GM23338 (cell line): ENCODE data around the gene CD86. TPM values are rescaled to one million over a fixed set of nuclear protein-coding genes. Genes with fewer than 3 reads are reported as not detected.

Experiments used
- ATAC-seq: fragments of 200-7000 bp; cut with Tn5 transposase; 3 replicates; pipeline ENCODE4 v1.9.1; 2020
- DNase-seq: peaks from one replicate; pipeline ENCODE4 v3.0.0-alpha.2; 2015; ENCODE audit warnings: low spot score
- H2AFZ ChIP-seq: fragments of 200-600 bp; sonication (generic); 2 replicates; pipeline ENCODE4 v1.8.0; 2016; ENCODE audit warnings: antibody characterized with exemption, mild to moderate bottlenecking, moderate library complexity
- H3F3A ChIP-seq: fragments of 200-600 bp; sonication (generic); replicated peaks from 2 replicates; pipeline ENCODE4 v1.8.0; 2017; ENCODE audit warnings: antibody characterized with exemption, mixed run types, low read depth
- H3K27ac ChIP-seq: fragments of 200-600 bp; sonication (generic); 2 replicates; pipeline ENCODE4 v1.6.1; 2016; ENCODE audit warnings: low read depth
- H3K27me3 ChIP-seq: fragments of 200-600 bp; sonication (generic); 2 replicates; pipeline ENCODE4 v1.8.0; 2016; ENCODE audit warnings: mild to moderate bottlenecking, mixed run types, moderate library complexity; ENCODE audit not compliant: insufficient read depth
- H3K36me3 ChIP-seq: fragments of 200-600 bp; sonication (generic); 2 replicates; pipeline ENCODE4 v1.8.0; 2016; ENCODE audit warnings: mild to moderate bottlenecking; ENCODE audit not compliant: insufficient read depth
- H3K4me1 ChIP-seq: fragments of 200-600 bp; sonication (generic); 2 replicates; pipeline ENCODE4 v1.8.0; 2016; ENCODE audit warnings: mild to moderate bottlenecking, moderate library complexity; ENCODE audit not compliant: insufficient read depth
- H3K4me2 ChIP-seq: fragments of 200-600 bp; sonication (generic); 2 replicates; pipeline ENCODE4 v1.7.1; 2017; ENCODE audit warnings: mixed run types
- H3K4me3 ChIP-seq: fragments of 200-600 bp; sonication (generic); 2 replicates; pipeline ENCODE4 v1.6.1; 2016; ENCODE audit warnings: mixed run types
- H3K79me2 ChIP-seq: fragments of 200-600 bp; sonication (generic); replicated peaks from 2 replicates; pipeline ENCODE4 v1.8.0; 2017; ENCODE audit warnings: mild to moderate bottlenecking; ENCODE audit not compliant: insufficient read depth
- H3K9me2 ChIP-seq: fragments of 200-600 bp; sonication (generic); 2 replicates; pipeline ENCODE4 v1.8.0; 2017; ENCODE audit not compliant: insufficient read depth
- H4K20me1 ChIP-seq: fragments of 200-600 bp; sonication (generic); replicated peaks from 2 replicates; pipeline ENCODE4 v1.8.0; 2017; ENCODE audit warnings: mild to moderate bottlenecking; ENCODE audit not compliant: insufficient read depth
- H3K27ac Mint-ChIP-seq: 2 replicates; pipeline ENCODE4 v1.8.0; 2020; ENCODE audit warnings: inconsistent platforms, mild to moderate bottlenecking, moderate library complexity, mixed read lengths
- H3K27me3 Mint-ChIP-seq: 3 replicates; pipeline ENCODE4 v1.8.0; 2022; ENCODE audit warnings: low read depth, mild to moderate bottlenecking, moderate library complexity, mixed read lengths, inconsistent platforms; ENCODE audit not compliant: insufficient read depth, poor library complexity
- H3K36me3 Mint-ChIP-seq: 3 replicates; pipeline ENCODE4 v1.8.0; 2021; ENCODE audit warnings: low read depth, mild to moderate bottlenecking, inconsistent platforms, moderate library complexity, mixed read lengths
- H3K4me1 Mint-ChIP-seq: 3 replicates; pipeline ENCODE4 v1.8.0; 2020; ENCODE audit warnings: mild to moderate bottlenecking, inconsistent platforms, mixed read lengths
- H3K4me3 Mint-ChIP-seq: 3 replicates; pipeline ENCODE4 v1.8.0; 2021; ENCODE audit warnings: moderate library complexity, mild to moderate bottlenecking, inconsistent platforms, mixed read lengths
- H3K9me3 Mint-ChIP-seq: 3 replicates; pipeline ENCODE4 v1.8.0; 2020; ENCODE audit warnings: moderate library complexity, mild to moderate bottlenecking, inconsistent platforms, mixed read lengths
- CREB1 ChIP-seq: fragments of 250-450 bp; sonication (Bioruptor Pico); IDR thresholded peaks from 2 replicates; pipeline ENCODE4 v1.5.0; 2020; ENCODE audit warnings: low read depth, mild to moderate bottlenecking, moderate library complexity
- EZH2 ChIP-seq: fragments of 200-600 bp; sonication (generic); IDR thresholded peaks from one replicate; pipeline ENCODE4 v1.8.0; 2017; ENCODE audit warnings: antibody characterized with exemption, mild to moderate bottlenecking, low read depth; ENCODE audit not compliant: unreplicated experiment
- EZH2phosphoT487 ChIP-seq: fragments of 200-600 bp; sonication (generic); IDR thresholded peaks from one replicate; pipeline ENCODE4 v1.8.1; 2018; ENCODE audit warnings: antibody characterized with exemption; ENCODE audit not compliant: unreplicated experiment
- JUNB ChIP-seq: IDR thresholded peaks from one replicate; pipeline ENCODE4 v1.6.1; 2016; ENCODE audit warnings: antibody characterized with exemption; ENCODE audit not compliant: unreplicated experiment
- NANOG ChIP-seq: IDR thresholded peaks from 2 replicates; pipeline ENCODE4 v1.6.1; 2016; ENCODE audit warnings: antibody characterized with exemption, borderline replicate concordance
- POLR2AphosphoS5 ChIP-seq: IDR thresholded peaks from 2 replicates; pipeline ENCODE4 v1.6.1; 2016; ENCODE audit warnings: antibody characterized with exemption, low read depth
- STAT1 ChIP-seq: IDR thresholded peaks from one replicate; pipeline ENCODE4 v1.6.1; 2016; ENCODE audit warnings: antibody characterized with exemption; ENCODE audit not compliant: unreplicated experiment
- ZNF114 ChIP-seq: fragments of 250-450 bp; sonication (Bioruptor Pico); IDR thresholded peaks from 2 replicates; pipeline ENCODE4 v1.5.0; 2020; ENCODE audit warnings: mild to moderate bottlenecking, moderate library complexity
- ZNF331 ChIP-seq: fragments of 250-450 bp; sonication (Bioruptor Pico); IDR thresholded peaks from 2 replicates; pipeline ENCODE4 v1.5.0; 2020; ENCODE audit warnings: low read depth, mild to moderate bottlenecking, moderate library complexity
- polyA plus RNA-seq: library from polyadenylated mRNA; unstranded; fragments of >200 nt; fragmentation: Nextera tagmentation; extraction: Ambion mirVana; gene quantifications from 2 replicates; pipeline ENCODE4 v1.2.1, GENCODE V29; 2016
- total RNA-seq: library from RNA; depleted of rRNA; stranded (reverse); fragments of >200 nt; shearing (Covaris generic); gene quantifications from 2 replicates; pipeline ENCODE4 v1.2.3, GENCODE V29; 2014
- TF ChIP-seq, protein P1 (sequence below): fragments of 250-450 bp; sonication (Bioruptor Pico); IDR thresholded peaks from 2 replicates; pipeline ENCODE4 v1.5.0; 2020; ENCODE audit warnings: mild to moderate bottlenecking, moderate library complexity
- TF ChIP-seq, protein P2 (sequence below), 2 experiments: fragments of 200-600 bp in 1 of 2; sonication (generic) in 1 of 2; conservative IDR thresholded peaks; 2 replicates each; pipeline versions ENCODE4 v1.5.1 to v1.6.1; 2016 to 2017; ENCODE audit warnings: antibody characterized with exemption in 2 of 2, low read depth in 2 of 2, mild to moderate bottlenecking in 2 of 2, moderate library complexity in 1 of 2
- TF ChIP-seq, protein P3 (sequence below): IDR thresholded peaks from one replicate; pipeline ENCODE4 v1.6.1; 2018; ENCODE audit warnings: antibody characterized with exemption; ENCODE audit not compliant: unreplicated experiment
- TF ChIP-seq, protein P4 (sequence below): IDR thresholded peaks from 2 replicates; pipeline ENCODE4 v1.6.1; 2016; ENCODE audit warnings: antibody characterized with exemption

The CD86 gene
- total and polyA plus RNA-seq, 2 experiments from 2014 or later: 0.97 TPM; not detected in 1

DNA sequence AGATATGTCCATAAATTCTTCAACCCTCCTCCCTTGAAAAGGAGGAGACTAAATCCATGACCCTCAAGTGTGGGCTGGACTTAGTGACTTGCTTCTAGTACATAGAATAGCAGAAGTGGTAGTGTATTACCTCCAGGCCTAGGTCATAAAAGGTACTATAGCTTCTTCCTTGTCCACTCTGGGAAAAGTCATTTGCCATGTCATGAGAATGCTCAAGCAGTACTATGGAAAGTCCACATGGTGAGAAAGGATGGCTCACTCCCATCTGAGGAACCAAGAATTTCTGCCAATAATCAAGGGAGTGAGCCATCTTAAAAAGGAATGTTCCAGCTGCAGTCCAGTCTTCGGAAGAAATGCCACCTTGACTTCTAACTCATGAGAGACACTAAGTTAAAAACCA, 22.6 kb upstream of the CD86 start:
- H4K20me1 ChIP-seq: no peaks in the 10 kb centered on the region
- no peaks in the 10 kb centered on the region for H3K36me3 ChIP-seq
- H3K27me3 ChIP-seq: no peaks in the 10 kb centered on the region
- H3K4me1 ChIP-seq: no peaks in the 10 kb centered on the region
- peaks cover 4% of the 10 kb centered on the region for H3K4me1 Mint-ChIP-seq
- peaks cover 7% of the 10 kb centered on the region; the same call in 1 of the 2 replicates for H3K9me2 ChIP-seq
- H3K27me3 Mint-ChIP-seq: peaks cover 7% of the 10 kb centered on the region
- no peak for DNase-seq
- no peak overlapping the region for H3K27ac ChIP-seq
- no peak for ATAC-seq
- peaks cover 20% of the 10 kb centered on the region for H3K36me3 Mint-ChIP-seq
- no peaks in the 10 kb centered on the region for H3K79me2 ChIP-seq
- no peaks in the 10 kb centered on the region for H3F3A ChIP-seq
- H3K4me2 ChIP-seq: no peak overlapping the region
- H2AFZ ChIP-seq: no peak overlapping the region
- H3K27ac Mint-ChIP-seq: no peak overlapping the region
- TF ChIP-seq POLR2AphosphoS5 (no peak), EZH2phosphoT487 (no peak), NANOG (no peak), CREB1 (CRISPR knock-in tag) (no peak), EZH2 (no peak), ZNF114 (CRISPR knock-in tag) (no peak), JUNB (no peak), ZNF331 (CRISPR knock-in tag) (no peak), STAT1 (no peak)
- TF ChIP-seq, protein P1, sequence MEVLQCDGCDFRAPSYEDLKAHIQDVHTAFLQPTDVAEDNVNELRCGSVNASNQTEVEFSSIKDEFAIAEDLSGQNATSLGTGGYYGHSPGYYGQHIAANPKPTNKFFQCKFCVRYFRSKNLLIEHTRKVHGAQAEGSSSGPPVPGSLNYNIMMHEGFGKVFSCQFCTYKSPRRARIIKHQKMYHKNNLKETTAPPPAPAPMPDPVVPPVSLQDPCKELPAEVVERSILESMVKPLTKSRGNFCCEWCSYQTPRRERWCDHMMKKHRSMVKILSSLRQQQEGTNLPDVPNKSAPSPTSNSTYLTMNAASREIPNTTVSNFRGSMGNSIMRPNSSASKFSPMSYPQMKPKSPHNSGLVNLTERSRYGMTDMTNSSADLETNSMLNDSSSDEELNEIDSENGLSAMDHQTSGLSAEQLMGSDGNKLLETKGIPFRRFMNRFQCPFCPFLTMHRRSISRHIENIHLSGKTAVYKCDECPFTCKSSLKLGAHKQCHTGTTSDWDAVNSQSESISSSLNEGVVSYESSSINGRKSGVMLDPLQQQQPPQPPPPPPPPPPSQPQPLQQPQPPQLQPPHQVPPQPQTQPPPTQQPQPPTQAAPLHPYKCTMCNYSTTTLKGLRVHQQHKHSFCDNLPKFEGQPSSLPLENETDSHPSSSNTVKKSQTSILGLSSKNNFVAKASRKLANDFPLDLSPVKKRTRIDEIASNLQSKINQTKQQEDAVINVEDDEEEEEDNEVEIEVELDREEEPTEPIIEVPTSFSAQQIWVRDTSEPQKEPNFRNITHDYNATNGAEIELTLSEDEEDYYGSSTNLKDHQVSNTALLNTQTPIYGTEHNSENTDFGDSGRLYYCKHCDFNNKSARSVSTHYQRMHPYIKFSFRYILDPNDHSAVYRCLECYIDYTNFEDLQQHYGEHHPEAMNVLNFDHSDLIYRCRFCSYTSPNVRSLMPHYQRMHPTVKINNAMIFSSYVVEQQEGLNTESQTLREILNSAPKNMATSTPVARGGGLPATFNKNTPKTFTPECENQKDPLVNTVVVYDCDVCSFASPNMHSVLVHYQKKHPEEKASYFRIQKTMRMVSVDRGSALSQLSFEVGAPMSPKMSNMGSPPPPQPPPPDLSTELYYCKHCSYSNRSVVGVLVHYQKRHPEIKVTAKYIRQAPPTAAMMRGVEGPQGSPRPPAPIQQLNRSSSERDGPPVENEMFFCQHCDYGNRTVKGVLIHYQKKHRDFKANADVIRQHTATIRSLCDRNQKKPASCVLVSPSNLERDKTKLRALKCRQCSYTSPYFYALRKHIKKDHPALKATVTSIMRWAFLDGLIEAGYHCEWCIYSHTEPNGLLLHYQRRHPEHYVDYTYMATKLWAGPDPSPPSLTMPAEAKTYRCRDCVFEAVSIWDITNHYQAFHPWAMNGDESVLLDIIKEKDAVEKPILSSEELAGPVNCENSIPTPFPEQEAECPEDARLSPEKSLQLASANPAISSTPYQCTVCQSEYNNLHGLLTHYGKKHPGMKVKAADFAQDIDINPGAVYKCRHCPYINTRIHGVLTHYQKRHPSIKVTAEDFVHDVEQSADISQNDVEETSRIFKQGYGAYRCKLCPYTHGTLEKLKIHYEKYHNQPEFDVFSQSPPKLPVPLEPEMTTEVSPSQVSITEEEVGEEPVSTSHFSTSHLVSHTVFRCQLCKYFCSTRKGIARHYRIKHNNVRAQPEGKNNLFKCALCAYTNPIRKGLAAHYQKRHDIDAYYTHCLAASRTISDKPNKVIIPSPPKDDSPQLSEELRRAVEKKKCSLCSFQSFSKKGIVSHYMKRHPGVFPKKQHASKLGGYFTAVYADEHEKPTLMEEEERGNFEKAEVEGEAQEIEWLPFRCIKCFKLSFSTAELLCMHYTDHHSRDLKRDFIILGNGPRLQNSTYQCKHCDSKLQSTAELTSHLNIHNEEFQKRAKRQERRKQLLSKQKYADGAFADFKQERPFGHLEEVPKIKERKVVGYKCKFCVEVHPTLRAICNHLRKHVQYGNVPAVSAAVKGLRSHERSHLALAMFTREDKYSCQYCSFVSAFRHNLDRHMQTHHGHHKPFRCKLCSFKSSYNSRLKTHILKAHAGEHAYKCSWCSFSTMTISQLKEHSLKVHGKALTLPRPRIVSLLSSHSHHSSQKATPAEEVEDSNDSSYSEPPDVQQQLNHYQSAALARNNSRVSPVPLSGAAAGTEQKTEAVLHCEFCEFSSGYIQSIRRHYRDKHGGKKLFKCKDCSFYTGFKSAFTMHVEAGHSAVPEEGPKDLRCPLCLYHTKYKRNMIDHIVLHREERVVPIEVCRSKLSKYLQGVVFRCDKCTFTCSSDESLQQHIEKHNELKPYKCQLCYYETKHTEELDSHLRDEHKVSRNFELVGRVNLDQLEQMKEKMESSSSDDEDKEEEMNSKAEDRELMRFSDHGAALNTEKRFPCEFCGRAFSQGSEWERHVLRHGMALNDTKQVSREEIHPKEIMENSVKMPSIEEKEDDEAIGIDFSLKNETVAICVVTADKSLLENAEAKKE (CRISPR knock-in tag): no peak
- TF ChIP-seq, protein P2, sequence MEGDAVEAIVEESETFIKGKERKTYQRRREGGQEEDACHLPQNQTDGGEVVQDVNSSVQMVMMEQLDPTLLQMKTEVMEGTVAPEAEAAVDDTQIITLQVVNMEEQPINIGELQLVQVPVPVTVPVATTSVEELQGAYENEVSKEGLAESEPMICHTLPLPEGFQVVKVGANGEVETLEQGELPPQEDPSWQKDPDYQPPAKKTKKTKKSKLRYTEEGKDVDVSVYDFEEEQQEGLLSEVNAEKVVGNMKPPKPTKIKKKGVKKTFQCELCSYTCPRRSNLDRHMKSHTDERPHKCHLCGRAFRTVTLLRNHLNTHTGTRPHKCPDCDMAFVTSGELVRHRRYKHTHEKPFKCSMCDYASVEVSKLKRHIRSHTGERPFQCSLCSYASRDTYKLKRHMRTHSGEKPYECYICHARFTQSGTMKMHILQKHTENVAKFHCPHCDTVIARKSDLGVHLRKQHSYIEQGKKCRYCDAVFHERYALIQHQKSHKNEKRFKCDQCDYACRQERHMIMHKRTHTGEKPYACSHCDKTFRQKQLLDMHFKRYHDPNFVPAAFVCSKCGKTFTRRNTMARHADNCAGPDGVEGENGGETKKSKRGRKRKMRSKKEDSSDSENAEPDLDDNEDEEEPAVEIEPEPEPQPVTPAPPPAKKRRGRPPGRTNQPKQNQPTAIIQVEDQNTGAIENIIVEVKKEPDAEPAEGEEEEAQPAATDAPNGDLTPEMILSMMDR (conservative IDR thresholded peaks at IDR 0.05; ENCODE audit: low read depth in 2 of 2): no peak
- TF ChIP-seq, protein P3, sequence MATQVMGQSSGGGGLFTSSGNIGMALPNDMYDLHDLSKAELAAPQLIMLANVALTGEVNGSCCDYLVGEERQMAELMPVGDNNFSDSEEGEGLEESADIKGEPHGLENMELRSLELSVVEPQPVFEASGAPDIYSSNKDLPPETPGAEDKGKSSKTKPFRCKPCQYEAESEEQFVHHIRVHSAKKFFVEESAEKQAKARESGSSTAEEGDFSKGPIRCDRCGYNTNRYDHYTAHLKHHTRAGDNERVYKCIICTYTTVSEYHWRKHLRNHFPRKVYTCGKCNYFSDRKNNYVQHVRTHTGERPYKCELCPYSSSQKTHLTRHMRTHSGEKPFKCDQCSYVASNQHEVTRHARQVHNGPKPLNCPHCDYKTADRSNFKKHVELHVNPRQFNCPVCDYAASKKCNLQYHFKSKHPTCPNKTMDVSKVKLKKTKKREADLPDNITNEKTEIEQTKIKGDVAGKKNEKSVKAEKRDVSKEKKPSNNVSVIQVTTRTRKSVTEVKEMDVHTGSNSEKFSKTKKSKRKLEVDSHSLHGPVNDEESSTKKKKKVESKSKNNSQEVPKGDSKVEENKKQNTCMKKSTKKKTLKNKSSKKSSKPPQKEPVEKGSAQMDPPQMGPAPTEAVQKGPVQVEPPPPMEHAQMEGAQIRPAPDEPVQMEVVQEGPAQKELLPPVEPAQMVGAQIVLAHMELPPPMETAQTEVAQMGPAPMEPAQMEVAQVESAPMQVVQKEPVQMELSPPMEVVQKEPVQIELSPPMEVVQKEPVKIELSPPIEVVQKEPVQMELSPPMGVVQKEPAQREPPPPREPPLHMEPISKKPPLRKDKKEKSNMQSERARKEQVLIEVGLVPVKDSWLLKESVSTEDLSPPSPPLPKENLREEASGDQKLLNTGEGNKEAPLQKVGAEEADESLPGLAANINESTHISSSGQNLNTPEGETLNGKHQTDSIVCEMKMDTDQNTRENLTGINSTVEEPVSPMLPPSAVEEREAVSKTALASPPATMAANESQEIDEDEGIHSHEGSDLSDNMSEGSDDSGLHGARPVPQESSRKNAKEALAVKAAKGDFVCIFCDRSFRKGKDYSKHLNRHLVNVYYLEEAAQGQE: no peak
- TF ChIP-seq, protein P4, sequence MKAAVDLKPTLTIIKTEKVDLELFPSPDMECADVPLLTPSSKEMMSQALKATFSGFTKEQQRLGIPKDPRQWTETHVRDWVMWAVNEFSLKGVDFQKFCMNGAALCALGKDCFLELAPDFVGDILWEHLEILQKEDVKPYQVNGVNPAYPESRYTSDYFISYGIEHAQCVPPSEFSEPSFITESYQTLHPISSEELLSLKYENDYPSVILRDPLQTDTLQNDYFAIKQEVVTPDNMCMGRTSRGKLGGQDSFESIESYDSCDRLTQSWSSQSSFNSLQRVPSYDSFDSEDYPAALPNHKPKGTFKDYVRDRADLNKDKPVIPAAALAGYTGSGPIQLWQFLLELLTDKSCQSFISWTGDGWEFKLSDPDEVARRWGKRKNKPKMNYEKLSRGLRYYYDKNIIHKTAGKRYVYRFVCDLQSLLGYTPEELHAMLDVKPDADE: no peak
- H3K4me3 ChIP-seq: no peak overlapping the region
- no peak overlapping the region for H3K4me3 Mint-ChIP-seq
- peaks cover 34% of the 10 kb centered on the region for H3K9me3 Mint-ChIP-seq
